ENCODE results near the gene PDGFRB. TPM values are rescaled to one million over a fixed set of nuclear protein-coding genes. Genes with fewer than 3 reads are reported as not detected.

The PDGFRB gene
- total RNA-seq, 1 donor from 2014 or later = 13.7 TPM

DNA sequence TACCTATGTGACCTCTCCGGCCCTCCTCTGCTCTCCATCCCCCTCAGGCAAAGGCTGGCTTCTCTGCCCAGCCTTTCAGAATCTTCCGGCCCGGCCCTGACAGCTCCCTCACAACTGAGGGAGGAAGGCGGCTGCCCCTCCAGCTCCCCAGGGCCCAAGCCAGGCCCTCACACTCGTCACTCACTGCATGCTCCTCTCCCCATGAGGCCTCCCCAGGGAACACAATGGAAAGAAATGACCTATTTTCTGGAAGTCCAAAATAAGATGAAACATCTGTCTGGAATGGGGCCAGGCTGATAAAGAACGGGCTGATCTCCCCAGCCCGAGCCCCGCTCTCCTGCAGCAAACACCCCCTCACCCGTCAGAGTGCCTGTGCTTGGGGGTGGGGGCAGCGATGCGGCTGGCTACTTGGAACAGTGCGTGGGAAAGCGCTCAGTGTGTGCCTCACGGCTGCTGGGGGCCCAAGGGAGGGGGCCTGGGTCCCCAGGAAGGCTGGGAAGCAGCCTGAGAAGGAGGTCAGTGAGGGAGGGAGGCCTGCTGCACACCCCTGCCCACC lies 11.3 kb downstream of the PDGFRB start:
- no peak for DNase-seq

DNA sequence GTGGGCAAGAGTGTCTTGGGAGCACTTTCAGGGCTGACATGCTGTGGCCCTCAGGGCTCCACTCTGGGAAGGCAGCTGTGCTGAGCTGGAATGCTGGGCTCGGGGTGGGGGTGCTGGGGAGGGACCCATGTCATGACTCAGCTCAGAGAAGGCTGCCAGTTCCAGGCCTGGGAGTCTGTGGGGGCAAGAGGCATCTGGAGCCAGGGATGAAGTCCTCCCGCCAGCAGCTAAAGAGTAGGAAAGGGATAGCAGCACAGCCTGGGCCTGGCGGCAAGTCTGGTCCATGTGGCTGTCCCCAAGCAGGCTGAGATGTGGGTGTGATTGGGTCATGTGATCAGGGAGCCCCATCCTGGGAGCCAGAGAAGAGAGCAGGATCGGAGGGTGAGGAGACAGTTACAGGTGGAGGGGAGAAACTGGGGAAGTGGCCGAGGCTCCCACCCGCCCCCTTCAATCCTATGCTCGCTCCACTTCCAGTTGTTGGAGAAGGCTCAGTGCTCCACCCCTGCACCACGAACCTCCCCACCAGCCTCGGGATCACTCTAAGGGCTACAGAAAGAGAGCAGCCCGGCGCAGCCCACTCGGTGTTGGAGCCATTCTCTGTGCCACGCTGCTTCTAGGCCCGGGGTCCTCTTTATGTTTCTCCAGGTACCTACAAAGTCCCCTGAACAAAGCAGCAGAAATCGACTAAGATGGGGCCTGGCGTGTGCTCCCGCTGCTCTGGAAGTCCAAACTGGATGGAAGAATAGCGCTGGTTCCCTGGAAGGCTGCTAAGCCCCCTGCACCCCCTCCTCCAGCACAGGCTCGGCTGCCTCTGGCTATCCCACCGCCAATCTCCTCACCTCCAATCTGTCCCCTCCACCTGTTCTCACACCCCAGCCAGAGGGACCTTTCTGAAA lies 12.0 kb downstream of the PDGFRB start:
- peak; percentile 58 for DNase-seq

GRCh38 chr5:150142959-150143349 lies 12.7 kb downstream of the PDGFRB start:
- DNase-seq = no peak

DNA sequence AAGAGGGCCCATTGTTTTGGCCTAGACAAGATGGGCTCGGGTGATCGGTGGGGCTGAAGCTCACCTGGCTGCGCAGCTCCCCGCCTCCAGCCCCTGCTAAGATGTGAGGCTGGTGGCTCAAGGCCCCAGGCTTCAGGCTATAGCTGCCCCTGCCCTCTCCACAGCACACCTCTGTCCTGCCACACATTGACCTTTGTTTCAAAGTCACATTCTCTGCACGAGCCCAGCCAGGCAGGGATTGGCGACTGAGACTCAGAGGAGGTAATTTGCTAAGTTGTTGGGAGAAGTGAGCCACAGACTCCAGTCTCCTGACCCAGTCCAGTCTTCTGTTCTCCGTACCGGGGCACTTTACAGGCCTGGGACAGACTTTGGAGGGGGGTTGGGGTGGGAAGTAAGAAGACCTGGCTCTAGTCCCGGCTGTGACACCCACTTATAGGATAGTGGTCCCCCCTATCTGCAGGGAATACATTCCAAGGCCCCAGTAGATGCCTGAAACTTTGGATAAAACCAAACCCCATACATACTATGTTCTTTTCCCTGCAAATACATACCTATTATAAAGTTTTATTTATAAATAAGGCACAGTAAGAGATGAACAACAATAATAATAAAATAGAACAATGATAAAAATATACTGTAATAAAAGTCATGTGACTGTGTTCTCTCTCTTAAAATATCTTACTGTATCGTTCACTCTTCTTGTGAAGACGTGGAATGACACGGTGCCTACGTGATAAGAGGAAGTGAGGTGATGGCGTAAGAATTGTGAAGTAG lies 13.3 kb downstream of the PDGFRB start:
- no peak for DNase-seq

DNA sequence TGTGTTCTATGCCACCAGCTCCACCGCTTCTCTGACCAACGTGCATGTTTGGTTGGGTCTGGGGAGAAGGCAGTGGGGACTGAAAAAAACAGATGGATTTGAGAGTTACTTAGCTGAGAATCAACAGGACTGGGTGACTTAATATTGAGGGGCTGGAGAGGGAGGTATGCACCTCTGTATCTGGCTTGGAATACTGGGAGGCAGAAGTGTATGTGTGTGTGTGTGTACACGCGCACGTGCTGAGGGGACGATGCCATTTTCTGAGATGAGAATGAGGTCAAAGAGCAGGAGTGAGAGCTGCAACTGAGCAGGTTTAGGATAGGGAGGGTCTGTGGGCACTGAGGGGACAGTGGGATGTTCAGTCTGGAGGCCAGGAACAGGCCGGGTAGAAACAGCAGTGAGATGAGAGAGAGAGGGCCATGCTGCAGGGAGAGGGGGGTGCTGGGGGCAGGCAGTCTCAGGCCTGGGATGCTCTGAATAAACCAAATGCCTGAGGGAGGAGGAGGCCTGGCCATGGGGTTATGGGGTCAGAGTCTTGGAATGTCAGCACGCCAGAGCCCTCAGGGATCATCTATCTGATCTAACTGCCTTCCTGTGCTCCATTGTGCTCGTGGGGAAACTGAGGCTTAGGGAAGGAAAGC lies 14.0 kb downstream of the PDGFRB start:
- no peak for DNase-seq

- DNase-seq = no peak
These were observed 14.8 kb downstream of the PDGFRB start for GRCh38 chr5:150140830-150141229.

DNA sequence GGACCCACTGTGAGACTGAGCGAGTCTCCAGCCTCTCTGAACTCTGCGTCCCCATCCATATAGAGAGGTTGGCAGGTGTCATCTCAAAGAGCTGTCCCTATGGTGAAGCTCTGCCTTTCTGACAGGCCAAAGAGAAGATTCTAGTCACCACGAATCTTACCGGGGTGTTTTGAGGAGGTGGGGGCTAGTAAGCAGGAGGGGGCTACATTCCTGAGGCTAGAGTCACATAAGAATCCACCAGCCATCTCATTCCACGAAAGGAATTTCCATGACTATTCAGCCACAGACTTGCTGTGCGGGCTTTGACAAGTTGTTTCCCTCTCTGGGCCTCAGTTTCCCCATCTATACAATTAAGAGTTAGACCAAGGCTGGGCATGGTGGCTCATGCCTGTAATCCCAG lies 16.3 kb downstream of the PDGFRB start:
- DNase-seq = no peak

- no peak for DNase-seq
These were observed 16.9 kb downstream of the PDGFRB start for GRCh38 chr5:150138551-150139265.

DNA sequence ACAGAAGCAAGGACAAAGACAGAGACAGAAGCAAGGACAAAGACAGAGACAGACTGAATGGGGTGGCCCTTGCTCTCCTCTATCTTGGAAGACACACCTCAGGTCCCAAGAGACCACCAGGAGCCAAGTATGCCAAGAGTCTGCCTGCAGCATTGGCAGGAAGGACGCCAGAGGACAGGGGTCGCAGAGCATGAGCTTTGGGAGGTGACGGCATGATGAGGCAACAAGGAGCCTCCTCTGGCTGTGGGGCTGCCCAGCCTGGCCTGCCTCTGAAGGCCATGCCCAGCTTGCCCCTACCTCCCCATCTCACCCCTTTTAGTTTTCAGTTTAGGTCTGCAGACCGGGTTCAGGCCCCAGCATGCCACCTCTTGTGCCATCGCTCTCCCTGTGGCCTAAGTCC lies 17.6 kb downstream of the PDGFRB start:
- DNase-seq = no peak

GRCh38 chr5:150137168-150137957 lies 18.3 kb downstream of the PDGFRB start:
- no peak for DNase-seq

- no peak for DNase-seq
These were observed 19.1 kb downstream of the PDGFRB start for GRCh38 chr5:150136305-150137167.

DNA sequence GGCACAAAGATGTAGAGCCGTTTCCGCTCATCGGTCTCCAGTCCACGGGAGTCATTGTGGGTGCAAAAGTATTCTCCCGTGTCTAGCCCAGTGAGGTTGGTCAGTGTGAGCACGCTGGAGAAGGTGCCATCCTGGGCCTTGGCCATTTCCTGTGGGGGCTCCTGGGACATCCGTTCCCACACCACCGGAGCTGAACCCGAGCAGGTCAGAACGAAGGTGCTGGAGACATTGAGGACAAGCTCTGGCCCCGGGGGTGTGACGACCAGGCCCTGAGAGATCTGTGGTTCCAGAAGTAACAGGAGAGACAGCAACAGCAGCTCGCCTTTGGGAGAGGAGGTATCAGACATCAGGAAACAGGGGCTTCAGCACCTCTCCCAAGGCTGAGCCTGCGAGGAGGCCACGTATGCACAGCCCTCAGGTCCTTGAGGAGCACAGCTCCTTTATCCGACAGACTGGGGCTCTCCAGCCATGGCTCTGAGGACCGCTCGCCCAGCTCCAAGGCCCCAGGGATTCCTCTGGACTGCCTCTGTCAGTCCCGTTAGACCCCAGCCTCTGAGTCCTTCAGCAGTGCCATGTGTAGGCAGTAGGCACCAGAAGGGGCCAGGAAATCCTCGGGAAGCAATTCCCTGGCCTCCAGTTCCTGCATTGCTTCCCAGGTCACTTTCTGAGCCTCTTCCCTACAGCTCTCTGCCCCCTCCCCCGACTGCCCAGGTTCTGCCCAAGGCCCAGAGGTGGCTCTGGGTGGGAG lies 19.9 kb downstream of the PDGFRB start:
- no peak for DNase-seq

- no peak for DNase-seq
These were observed 21.5 kb downstream of the PDGFRB start for GRCh38 chr5:150134198-150134588.

DNA sequence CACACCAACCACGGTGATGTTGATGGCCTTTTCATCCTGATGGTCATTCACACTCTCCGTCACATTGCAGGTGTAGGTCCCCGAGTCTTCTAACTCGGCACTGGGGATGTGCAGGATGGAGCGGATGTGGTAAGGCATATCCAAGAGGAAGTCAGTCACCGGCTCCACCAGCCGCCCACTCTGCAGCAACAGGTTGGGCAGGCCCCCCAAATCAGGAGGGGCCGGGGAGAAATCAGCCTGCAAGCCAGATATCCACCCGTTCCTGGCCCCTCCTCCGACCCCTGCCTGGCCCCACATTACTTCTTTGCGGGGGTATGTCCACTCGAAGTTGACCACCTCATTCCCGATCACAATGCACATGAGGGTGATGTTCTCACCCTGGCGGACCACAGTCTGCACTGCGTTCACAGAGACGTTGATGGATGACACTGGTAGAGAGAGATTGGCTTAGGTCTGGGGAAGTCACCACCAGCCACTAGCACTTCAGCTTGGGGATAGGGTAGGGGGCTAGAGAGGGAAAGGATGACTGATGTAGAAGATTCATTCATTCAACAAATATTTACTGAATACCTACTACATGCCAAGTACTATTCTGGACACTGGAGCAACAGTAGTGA lies 22.0 kb downstream of the PDGFRB start:
- no peak for DNase-seq

DNA sequence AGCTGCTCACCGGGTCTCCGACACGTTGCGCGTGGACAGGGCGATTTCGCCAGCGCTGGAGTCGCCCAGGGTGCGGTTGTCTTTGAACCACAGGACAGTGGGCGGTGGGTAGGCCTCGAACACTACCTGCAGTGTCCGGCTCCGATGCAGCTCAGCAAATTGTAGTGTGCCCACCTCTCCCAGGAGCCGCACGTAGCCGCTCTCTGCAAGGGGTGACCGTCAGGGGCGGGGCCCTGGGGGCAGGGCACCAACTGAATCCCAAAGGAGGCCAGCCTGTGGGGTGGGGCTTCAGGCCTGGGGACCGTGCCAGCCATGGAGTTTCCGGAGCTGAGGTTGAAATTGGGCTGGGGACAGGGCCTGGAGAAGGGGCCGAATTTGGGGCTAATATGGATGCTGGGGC lies 22.9 kb downstream of the PDGFRB start:
- DNase-seq = no peak

- DNase-seq = no peak
These were observed 23.5 kb downstream of the PDGFRB start for GRCh38 chr5:150131978-150132694.

DNA sequence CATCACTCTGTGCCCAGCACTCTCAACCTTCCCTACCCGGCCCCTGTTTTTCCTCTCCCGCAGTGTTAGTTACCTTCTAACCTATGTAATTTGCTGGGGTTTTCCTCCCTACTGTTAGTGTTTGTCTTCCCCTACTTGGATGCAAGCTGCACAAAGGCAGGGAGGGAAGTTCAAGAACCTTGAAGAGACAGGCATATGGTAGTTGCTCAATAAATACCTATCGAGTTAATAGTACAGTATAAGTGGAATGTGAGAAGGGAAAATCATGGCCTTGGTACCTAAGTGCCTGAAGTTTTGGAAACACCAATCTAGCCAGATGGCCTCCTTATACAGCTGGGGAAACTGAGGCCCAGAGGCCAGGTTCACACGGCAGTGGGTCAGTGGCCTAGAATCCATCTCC lies 24.2 kb downstream of the PDGFRB start:
- DNase-seq = no peak

GRCh38 chr5:150130493-150130922 lies 25.1 kb downstream of the PDGFRB start:
- DNase-seq = no peak

Measured in occipital lobe (tissue), 2 donors.